ENCODE data around the gene GP5.

GP5 gene

DNA sequence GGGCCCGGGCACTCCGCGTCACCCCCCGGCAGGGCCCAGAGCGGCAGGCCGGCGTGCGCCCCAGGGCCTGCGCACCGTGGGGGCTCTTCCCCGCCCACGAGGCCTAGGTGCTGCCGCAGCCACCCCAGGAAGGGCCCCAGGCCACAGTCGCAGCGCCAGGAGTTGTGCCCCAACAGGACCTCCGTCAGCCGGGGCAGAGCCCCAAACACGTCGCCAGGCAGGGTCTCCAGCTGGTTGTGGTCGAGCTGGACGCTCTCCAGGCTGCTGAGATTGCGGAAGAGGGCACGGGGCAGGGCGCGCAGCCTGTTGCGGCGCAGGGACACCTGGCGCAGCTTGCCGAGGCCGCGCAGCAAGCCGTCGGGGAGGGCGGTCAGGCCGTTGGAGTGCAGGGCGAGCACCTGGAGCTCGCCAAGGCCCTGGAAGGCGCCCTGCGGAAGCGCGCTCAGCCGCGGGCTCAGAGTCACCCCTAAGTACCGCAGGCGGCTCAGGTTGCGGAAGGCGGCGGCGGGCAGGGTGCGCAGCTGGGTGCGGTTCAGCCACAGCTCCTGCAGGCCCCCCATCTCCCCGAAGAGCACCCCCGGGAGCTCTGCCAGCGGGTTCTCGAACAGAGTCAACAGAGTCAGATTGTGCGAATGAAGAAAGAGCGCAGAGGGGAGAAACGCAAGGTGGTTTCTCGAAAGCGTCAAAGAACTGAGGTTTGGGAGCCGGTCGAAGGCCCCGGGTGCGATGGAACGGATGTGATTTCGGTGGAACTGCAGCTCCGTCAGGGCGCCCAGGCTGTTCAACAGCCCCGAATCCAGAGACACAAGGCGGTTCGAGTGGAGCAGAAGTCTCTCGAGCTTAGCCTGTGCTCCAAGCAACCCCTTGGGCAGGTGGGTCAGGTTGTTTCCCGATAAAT, 2.0 kb downstream of the GP5 start:
- peak in 1 of 2 donors; percentile 6 for DNase-seq

DNA sequence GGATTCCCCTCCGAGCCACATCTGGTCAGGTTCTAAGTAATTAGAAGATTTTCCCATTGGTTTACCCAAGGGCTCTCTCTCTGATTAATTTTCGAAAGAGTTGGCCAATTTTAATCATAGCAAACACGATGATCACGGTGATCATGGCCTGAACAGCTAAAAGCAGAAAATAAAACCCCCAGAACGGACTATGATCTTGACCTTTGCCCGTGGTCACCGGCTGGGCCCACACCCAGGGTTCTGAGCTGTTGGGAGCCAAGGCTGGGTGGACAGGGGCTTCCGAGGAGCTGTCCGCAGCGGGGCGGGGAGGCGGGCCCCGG, 2.6 kb downstream of the GP5 start:
- no peak for DNase-seq

DNA sequence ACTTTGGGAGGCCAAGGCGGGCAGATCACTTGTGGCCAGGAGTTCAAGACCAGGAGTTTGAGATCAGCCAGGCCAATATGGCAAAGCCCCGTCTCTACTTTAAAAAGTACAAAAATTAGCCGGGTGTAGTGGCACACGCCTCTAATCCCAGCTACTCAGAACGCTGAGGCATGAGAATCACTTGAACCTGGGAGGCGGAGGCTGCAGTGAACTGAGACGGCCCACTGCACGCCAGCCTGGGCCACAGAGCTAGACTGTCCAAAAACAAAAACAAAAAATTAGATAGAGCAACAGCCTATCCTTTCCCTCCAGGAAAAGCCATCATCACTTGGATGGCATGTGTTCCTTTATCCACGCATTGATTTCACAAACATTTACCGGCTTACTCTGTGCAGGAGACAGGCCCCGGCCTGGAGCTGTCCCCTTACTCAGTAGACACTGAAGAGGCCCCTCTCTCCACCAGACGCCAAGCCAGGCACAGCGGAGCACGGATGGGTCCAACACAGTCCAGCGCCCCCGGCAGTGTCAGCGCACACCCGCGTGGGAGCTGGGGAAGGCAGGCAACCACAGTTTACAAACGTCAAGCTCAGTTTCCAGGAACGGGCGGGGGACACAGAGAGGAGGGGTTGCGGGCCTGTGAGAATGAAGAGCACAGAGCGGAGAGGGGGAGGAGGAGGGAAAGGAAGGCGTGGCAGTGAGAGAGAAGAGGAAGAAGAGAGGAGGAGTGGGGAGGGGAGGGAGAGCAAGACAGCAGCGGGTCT, 3.1 kb downstream of the GP5 start:
- peak in 1 of 2 donors; percentile 65 for DNase-seq

DNA sequence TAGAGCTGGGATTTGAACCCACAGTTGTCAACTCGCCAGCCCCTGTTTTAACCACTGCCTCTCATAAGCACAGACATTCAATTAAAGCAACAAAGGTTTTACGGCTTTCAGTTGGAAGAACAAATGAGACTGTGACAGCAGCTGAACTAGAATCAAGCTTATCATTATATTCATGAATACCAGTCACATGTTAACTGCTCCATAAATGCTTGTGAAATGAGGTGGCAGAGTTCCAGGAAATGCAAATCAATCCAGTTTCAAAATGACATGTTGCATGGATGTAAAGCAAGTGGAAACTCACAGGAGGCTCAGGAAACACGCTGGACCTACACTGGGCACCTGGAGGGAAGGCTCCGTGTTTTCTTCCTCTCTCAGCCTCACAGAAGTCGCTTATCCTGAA, 3.9 kb downstream of the GP5 start:
- DNase-seq = no peak

DNA sequence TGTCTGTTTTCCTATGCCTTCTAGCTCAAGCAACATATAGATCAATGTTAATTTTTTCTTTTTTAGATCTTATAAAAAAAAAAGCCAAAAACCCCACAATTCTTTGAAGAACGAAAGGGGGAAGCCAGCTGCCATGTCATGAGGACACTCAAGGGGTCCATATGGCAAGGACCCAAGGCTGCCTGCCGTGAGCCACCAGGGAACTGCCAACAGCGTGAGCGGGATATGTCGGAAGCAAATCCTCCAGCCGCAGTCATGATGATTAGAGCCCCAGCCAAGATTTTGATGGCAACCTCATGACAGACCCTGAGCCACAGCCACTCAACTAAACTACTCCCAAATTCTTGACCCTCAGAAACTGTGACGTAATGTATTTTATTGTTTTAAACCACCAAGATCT, 6.5 kb downstream of the GP5 start:
- no peak for DNase-seq

DNA sequence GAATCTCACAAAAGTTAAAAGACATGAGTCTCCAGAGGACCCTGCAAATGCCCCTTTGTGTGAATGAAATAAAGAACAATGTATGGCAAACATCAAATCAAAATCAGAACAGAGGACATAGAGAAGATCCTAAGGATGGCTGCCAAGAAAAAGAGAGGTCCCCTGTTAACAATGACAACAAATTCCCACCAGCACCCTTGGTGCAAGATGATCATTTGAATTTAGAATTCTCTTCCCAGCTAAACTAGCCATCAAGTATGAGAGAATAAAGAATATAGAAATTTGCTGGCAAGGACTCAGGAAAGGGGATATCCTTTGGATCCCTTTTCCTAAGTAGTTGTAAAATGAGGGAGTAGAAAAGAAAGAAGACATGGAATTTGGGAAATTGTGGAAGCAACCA, 8.2 kb downstream of the GP5 start:
- DNase-seq = no peak

DNA sequence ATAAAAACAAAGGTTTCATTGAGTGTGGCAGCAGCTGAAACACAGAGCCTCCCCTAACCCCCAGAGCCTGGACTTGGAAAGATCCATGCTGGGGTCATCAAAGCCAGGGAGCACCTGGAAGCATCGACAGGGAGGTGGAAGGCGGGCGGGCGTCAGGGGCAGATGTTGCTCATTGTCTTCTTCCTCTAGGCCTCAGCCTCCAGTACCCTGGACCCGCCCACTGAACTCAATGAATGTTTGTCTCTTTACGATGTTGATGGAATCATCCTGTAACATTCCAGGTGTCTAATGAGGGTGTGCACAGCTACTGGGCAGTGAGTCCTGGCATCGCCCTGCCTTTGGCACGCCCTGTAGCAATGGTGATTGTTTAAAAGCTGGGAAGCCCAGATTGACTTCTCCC, 9.8 kb downstream of the GP5 start:
- DNase-seq = no peak

DNA sequence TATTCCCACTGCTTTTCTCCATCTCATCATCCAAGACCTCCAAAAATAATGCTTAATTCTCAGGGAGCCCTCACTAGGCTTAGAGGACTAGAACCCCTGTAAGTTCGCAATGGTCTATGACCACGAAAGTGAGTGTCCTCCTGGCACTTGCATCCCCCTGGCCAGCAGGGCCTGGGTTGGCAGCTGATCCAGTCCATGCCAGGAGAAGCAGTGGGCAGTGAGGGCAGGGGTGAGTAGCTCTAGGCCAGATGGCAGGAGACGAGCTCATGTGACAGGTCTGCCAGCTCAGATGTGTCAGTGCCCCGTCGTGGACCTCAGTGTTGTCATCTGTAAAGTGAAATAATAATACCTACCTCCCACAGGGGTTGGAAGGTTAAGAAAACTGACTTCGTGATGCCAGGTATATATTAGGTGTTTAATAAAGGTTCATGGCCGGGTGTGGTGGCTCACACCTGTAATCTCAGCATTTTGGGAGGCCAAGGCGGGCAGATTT, 11.1 kb downstream of the GP5 start:
- DNase-seq = no peak

DNA sequence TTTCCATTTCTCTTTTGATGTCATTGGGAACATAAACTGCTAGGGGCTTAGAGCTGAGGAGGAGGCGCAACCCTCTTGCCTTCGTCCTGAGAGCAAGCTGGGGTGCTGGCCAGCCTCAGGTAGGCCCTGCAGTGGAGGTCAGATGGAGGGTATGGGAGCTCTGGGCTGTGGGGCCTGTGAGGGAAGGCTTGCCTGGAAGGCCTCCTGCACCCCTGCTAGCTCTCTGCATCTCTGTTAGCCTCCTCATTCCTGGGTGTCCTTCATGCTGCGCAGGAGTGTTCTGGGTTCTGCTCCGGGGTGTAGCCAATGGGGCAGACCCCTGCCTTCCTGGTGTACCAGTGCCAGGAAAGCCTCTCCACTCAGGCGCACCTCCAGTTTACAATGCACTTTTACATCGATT, 11.8 kb downstream of the GP5 start:
- DNase-seq = no peak

DNA sequence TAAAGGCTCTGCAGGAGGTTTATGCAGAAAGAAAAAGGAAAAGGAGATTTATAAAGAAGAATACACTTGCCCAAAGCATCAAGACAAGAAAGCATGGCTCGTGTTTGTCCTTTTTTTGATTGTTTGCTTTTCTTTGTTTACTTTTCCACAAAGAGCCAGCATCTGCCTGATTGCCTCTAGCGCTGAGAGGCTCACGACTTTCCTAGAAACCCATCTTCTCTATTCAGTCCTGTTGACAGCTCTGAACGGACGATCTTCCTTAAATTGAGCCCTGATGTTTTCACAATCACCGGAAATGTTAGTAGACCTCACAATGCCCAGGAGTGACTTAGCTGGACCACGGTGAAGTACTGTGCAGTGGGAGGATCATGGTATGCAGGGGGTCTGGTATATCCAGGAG, 12.4 kb downstream of the GP5 start:
- no peak for DNase-seq

DNA sequence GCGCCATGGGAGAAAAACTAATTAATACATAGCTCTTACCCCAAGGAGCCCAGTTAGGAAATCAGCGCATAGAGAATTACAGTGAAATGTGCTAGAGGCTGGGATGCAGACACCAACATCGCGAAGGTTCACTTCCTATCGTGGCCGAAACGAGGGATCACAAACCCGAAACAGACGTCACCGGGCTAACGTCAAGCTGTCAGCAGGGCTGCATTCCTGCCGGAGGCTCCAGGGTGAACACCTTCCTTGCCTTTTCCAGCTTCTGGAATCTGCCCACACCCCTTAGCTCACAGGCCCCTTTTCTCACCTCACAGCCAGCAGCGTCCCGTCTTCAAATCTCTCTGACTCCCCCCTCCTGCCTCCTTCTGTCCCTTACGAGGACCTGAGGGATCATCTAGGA, 13.0 kb downstream of the GP5 start:
- DNase-seq = no peak

DNA sequence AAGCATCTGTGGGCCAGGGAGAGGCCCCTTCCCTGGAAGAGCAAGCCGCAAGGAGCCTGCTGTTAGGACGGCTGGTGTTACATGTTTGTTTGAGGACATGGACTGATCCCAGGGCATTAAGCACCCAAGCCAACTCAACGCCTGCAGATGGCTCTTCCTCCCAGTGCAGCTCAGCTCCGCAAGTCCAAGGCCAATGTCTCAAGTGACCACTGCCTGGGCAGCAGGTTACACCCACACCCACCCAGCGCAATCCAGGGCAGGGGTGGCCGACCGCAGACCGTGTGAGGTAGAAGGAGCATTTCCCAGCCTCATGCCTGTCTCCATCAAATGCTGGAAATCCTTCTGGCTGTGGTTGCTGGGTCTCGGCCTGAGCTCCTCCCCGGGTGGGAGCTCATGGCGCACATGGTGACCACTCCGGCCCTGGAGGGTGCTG, 14.5 kb downstream of the GP5 start:
- no peak for DNase-seq

DNA sequence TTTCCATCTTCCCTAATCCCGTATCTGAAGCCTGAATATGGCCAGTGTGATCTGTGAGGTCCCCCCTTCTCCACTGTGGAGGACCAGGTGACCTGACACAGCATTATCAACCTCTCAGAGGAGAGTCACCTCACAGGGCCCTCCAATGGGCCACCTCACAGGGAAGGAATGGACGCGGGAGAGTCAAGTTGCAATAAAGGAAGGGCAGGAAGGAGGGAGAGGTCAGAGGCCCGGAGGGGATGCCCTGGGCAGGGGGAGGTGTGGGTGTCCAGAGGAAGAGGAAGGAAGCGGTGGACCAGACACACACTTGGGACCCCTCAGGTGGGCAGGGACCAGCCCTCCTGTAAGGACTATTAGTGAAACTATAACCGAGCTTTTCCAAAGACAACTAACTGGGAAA, 14.9 kb downstream of the GP5 start:
- DNase-seq = no peak

DNA sequence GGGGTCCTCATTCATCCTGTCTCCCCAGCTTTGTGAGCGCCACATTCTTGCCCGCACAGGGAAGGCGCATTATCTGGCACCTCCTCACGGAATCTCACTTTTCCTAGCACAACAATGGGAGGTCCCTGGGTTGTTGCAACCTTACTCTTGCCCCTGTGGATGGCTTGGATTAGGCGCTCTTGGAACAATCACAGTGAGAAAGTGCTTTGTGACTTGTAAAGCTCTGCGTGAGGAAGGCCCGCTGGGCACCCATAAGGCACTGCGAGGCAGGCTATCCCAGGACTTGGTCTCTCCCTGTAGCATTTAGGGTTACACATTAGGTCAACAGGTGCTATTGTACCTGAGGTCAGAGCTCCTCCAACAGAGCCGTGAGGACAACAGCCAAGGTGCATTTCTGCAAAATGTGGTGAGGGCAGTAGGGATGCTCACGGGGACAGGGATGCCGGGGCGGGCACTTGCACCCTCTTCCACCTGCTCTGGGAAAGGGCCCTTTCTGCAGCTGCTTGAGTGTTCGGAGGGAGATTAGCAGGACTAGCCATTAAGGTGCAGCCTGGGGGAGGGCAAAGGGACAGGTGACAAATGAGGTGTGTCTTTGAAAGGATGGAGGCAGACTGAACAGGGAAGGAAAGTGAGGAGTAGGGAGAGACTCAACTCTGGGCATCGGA, 15.7 kb downstream of the GP5 start:
- DNase-seq = no peak

DNA sequence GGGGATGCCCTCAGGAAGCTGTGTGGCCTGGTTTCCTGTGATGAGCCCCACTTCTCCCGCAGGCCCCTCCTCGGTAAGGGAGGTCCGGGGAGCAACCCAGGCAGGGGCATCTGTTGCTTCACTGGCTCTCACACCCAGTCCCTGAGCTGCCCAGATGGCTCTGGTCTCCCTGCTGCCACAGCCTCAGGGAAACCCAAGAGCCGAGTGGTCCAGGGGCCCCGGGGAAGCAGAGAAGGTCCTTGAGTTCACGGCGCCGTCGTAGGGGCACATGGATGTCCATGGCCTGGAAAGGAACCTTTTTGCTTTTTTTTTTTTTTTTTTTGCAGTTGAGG, 16.2 kb downstream of the GP5 start:
- DNase-seq = no peak

DNA sequence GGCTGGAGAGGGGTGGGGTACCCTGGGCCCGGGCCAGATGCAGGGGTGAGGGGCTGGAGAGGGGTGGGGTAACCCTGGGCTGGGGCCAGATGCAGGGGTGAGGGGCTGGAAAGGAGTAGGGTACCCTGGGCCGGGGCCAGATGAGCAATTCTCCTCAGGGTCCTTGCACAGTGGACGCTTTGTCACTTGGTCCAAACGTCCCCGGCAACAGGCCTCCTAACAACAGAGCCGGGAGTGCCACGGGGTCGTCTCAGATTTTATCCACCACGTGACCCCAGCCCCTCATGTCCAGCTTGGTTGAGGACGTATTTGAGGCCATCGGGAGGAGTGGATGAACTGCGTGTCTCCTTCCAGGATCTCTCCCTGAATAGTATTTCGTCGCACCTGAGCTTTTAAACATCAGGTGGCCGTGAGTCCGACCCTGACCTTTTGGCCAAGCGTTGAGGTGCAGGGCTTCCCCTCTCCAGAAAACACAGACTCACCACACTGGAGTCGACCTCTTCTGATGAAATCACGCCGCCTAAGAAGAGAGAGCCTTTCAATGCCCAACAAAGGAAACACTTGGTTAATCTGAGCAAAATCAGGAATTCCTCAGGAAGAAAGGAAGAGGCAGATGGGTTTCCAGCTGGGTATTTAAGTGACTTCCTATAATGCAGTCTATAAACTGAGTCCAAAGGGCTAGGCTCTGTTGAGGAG, 16.7 kb downstream of the GP5 start:
- no peak for DNase-seq

DNA sequence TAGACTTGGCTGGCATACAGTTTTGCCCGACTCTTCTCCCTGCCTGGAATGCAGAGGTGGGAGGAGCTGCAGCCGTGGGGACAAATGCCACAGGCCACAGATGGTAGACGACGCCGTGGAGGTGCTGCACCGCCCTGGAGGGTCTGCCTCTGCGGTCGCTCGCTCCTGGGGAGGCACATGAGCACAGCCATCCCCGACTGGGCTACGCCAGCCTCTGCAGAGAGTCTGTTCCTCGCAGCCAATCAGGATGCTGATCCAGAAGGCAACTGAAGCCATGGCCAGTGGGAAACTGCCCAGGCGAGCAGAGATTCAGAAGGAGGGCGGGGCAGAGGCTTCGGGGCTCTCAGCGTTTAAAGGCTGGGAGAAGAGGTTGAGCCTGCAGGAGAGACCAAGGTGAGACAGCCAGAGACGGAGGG, 17.6 kb downstream of the GP5 start:
- no peak for DNase-seq

DNA sequence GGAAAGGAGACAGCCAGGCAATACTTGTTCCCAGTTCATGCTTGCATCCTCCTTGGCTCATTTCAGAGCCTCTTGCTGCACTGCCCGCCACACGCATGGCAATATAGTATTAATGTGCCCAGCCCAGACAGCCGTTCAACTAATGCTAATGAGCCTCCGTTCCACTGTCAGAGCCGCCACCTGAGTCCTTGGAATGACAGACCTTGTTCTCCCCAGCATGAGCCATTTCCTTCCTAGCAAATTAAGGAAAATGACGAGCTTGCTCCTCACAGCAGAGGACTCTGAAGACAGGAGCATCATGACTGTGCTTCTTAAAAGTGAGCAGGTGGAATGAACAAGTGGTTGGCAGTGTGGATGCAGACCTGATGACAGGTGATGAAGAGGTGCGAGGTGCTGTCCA, 18.7 kb downstream of the GP5 start:
- no peak for DNase-seq

DNA sequence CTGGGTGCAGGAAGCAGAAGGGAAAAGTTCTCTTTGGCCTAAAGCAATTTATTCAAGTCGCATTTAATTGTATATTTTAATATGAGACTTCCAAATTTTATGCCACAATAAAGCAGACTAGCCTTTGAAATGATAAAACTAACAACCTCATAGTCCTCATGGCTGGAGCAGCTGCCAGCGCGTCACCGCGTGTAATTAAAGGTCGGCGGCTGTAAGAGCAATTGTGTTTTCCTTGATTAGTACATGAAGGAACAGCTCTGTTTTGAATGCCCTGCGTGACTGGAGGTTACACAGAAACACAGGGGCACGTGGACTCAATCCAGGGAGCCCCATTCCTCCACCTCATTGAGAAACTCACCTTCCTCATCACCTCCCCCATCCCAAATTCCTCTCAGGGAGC, 19.4 kb downstream of the GP5 start:
- no peak for DNase-seq

DNA sequence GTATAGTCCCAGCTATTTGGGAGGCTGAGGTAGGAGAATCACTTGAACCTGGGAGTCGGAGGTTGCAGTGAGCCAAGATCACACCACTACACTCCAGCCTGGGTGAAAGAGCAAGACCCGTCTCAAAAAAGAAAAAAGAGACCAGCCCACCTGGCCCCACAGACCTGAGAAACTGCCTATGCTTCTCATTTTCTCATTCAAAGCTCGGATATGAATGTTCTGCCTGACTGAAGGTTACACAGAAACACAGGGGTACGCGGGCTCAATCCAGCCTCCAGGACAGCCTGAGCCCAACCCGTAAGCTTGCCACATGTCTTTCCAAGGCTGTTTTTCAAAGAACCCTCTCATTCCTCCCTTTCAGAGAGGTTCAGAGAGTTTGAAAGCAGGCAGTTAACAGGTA, 19.8 kb downstream of the GP5 start:
- DNase-seq = no peak

DNA sequence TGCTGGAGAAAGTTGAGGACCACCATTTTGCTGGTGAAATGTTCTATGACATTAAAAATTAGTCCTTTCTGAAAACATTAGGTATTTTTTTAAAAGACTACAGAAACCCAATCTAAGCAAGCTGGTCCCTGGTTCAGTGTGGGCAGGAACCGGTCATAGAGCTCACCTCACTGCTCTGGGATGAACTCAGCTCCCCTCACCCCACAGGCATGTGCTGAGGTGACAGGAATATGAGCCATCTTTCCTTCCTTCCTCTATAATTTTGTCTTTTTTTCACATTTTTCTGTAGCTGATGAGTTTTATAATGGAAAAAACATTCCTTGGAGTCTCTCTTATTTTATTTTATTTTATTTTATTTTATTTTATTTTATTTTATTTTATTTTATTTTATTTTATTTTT, 21.4 kb downstream of the GP5 start:
- DNase-seq = no peak

DNA sequence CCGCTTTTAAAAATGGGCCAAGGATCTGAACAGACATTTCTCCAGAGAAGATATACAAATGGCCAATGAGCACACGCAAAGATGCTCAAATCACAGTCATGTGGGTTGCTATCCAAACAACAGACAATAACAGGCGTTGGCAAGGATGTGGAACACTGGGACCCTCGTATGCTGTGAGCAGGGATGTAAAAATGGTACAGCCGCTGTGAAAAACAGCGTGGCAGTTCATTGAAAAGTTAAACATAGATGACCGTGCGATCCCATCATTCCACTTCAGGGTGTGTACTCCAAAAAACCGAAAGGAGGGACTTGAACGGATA, 22.9 kb downstream of the GP5 start:
- no peak for DNase-seq

DNA sequence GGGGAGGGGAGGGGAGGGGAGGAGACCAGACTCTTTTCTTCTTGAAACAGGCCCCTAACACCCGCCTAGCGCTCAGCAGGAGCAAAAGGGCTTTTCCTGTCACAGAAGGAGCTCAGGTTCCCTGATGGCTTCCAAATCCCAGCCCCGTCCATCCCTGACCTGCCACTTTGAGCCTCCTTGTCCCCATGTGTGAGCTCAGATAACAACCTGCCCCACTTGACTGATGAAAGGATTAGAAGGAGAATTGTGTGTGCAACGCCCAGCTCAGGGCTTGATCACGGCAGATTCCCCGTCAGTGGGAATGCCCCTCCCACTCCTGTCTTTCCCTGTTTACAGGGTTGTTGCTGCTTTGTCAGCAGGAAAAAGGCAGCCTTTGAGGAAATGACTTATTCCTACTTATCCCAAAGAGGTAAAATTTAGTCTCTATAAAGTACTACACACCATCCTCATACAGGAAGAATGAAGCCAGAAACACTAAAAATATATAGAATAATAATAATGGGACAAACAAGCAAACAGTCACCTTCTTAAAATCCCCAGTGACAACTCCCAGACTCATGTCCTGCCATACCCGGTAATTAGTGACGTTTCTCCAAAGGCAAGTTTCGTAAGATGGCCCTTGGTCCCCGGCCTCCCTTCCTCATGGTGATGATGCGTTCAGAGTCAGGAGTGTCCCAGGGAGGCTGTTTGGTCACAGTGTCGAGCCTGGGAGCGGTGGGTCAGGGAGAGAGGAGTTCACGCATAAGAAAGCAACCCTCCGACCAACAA, 23.4 kb downstream of the GP5 start:
- DNase-seq = no peak

All from bone marrow (tissue), 2 donors.